Gastrocnemius medialis (tissue), 4 donors: ENCODE measurements around the gene ARHGAP10.

Experiments
- CTCF ChIP-seq, 5 experiments: fragments of 450-650 bp in 3 of 5; fragments of 200-600 bp in 2 of 5; sonication (generic) in 2 of 5; IDR thresholded peaks in 4 of 5; conservative IDR thresholded peaks in 1 of 5; 1 replicate in 4 of 5; 2 replicates in 1 of 5; pipeline ENCODE4 v1.5.1; 2016 to 2019; ENCODE audit warnings: antibody characterized with exemption in 5 of 5, mild to moderate bottlenecking in 3 of 5, moderate library complexity in 3 of 5
- POLR2A ChIP-seq, 2 donors: fragments of 450-650 bp; IDR thresholded peaks; one replicate each; pipeline ENCODE4 v1.6.1; 2017; ENCODE audit warnings: antibody characterized with exemption in 2 of 2, mild to moderate bottlenecking in 2 of 2, moderate library complexity in 2 of 2

- TF ChIP-seq POLR2A (IDR thresholded peaks at IDR 0.05) (no peak), CTCF (IDR thresholded peaks at IDR 0.05 in 4 of 5, conservative IDR thresholded peaks at IDR 0.05 in 1 of 5) (no peak)
Measured at GRCh38 chr4:147791341-147791740, 59.5 kb downstream of the ARHGAP10 start.
